ENCODE data around the gene UBASH3A.

UBASH3A gene

DNA sequence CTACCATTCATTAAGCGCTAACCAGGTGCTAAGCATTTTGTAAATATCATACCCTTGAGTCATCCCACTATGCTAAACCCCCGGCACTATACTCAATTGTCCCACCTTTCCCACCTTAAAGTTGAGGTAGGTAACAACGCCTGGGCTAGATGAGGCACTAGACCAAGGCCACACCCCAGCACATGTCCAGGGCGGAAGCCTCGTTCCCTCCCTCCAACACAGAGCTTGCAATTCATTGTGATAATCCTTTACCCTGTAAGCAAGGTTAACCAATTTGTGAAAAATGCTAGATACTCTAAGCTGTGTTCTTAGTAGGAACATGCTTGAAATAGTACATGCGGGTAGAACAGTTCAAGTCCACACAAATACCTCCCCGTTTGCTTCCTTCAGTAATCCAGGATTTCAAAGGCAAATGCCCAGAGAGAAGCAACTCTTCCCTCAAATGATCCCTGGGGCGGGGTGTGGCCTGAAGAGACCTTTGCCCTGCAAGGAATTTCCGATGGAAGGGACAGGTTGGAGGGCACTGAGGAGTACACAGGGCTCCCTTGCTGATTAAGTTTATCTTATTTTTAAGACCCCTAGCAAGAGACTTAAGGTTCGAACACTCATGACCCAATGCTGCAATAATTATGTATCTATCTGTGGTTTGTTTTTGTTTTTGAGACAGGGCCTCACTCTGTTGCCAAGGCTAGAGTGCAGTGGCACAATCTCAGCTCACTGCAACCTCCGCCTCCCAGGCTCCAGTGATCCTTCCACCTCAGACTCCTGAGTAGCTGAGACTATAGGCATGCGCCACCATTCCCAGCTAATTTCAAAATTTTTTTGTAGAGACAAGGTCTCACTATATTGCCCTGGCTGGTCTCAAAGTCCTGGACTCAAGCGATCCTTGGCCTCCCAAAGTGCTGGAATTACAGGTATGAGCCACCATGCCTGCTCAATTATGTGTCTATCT lies 89.7 kb downstream of the UBASH3A start:
- in situ Hi-C loops (cut with MboI; ENCODE audit: low sequenced_read_pairs) = no loop called here
- no peak for DNase-seq (ENCODE audit: low spot score in 2 of 2)
- Histone ChIP-seq H3K4me3 (no peak overlapping the region), H3K36me3 (replicated peaks) (no peaks in the 10 kb centered on the region), H3K9me3 (no peaks in the 10 kb centered on the region), H3K27me3 (ENCODE audit: low read depth) (0 out of 2 replicates have a peak, but pooled peaks cover 5% of the 10 kb centered on the region), H3K4me1 (no peaks in the 10 kb centered on the region)

GRCh38 chr21:42495027-42495426 lies 91.3 kb downstream of the UBASH3A start:
- Histone ChIP-seq H3K9me3 (no peaks in the 10 kb centered on the region), H3K4me1 (no peaks in the 10 kb centered on the region), H3K36me3 (replicated peaks) (no peaks in the 10 kb centered on the region), H3K27me3 (ENCODE audit: low read depth) (0 out of 2 replicates have a peak, but pooled peaks cover 5% of the 10 kb centered on the region), H3K4me3 (no peak overlapping the region)
- in situ Hi-C loops (cut with MboI; ENCODE audit: low sequenced_read_pairs) = no loop called here
- no peak for DNase-seq (ENCODE audit: low spot score in 2 of 2)

- Histone ChIP-seq H3K36me3 (replicated peaks) (no peaks in the 10 kb centered on the region), H3K4me1 (no peaks in the 10 kb centered on the region), H3K27me3 (ENCODE audit: low read depth) (0 out of 2 replicates have a peak, but pooled peaks cover 5% of the 10 kb centered on the region), H3K9me3 (no peaks in the 10 kb centered on the region), H3K4me3 (peak overlapping the region; percentile 41)
- in situ Hi-C loops (cut with MboI; ENCODE audit: low sequenced_read_pairs) = no loop called here
- no peak for DNase-seq (ENCODE audit: low spot score in 2 of 2)
Observed at GRCh38 chr21:42495765-42496119, 92.0 kb downstream of the UBASH3A start.

DNA sequence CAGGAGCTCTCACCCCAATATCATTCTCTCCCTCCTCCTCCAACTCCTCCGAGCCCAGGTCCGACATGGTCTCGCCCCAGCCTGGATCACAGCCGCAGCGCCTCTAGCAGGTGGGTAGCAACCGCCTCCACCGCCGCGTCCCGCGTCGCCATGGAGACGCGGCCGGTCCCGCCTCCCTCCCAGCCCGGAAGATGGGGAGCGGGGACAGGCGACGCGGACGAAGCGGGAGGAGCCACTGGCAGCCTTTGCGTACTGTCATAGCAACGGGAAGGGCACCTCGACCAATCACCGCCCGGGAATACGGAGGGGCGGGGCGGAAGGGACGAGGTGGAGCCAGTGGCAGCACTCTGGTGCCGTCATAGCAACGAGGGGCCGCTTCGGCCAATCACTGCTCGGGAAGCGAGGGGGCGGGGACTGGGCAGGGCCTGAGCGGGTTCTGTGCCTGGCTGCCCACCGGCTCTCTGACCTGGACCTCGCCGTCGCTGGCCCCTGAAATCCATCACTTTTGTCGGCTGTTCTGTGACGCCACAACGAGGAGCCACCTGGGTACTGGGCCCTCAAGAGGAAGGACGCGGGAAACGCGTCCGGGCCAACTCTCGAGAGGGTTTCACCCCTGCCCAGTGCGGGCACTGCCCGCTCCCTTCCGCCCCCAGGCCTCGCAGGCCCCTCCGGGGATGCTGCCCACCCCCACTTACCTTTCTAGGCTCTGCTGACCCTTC lies 92.6 kb downstream of the UBASH3A start, which contains the start of gene RSPH1:
Gene RSPH1 (minus strand): TSS at position 105 of the 719 bp plus-strand sequence. CDS start 38 bp downstream, at position 67.
- H3K36me3 ChIP-seq (replicated peaks) = no peaks in the 10 kb centered on the region
- H3K4me1 ChIP-seq = no peaks in the 10 kb centered on the region
- no peaks in the 10 kb centered on the region for H3K9me3 ChIP-seq
- 0 out of 2 replicates have a peak, but pooled peaks cover 5% of the 10 kb centered on the region for H3K27me3 ChIP-seq (ENCODE audit: low read depth)
- in situ Hi-C loops (cut with MboI; ENCODE audit: low sequenced_read_pairs) = no loop called here
- DNase-seq (ENCODE audit: low spot score in 2 of 2) = peak; percentile 97 to 99
- peak within 1 kb of the TSS; percentile 41 for H3K4me3 ChIP-seq

DNA sequence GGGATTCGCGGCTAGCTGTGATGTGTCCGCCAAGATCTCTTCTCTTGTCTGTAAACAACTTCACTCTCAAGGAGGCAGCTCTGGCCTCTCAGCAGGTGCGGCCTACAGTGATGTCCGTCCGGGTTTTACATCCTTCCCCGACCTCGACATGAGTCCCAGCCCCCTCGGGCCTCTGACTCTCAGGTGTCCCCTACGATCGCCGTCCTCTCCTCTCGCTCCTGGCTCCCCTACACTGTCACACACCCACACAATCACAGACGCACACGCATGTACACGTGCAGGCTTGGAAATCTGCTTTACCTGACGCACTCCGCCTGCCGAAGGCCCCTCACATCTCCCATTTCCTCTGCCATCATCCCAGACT lies 93.1 kb downstream of the UBASH3A start:
- no peaks in the 10 kb centered on the region for H3K4me1 ChIP-seq
- in situ Hi-C loops (cut with MboI; ENCODE audit: low sequenced_read_pairs) = no loop called here
- peak overlapping the region; percentile 41 for H3K4me3 ChIP-seq
- no peaks in the 10 kb centered on the region for H3K9me3 ChIP-seq
- 0 out of 2 replicates have a peak, but pooled peaks cover 5% of the 10 kb centered on the region for H3K27me3 ChIP-seq (ENCODE audit: low read depth)
- no peak for DNase-seq (ENCODE audit: low spot score in 2 of 2)
- H3K36me3 ChIP-seq (replicated peaks) = no peaks in the 10 kb centered on the region

Data from HAP-1 (cell line).